Measurements from ENCODE around the gene RFK. TPM values are rescaled to one million over a fixed set of nuclear protein-coding genes. Genes with fewer than 3 reads are reported as not detected.

The RFK gene
- total RNA-seq, 4 donors from 2014 or later, result 18.4 to 37.1 (median 18.8) TPM

- H3K4me1 ChIP-seq, result peaks cover 2 to 31% (median 4%) of the 10 kb centered on the region in 3 donors
- H3K27me3 ChIP-seq, result no peaks in the 10 kb centered on the region
- H3K4me3 ChIP-seq, result no peak overlapping the region
- H3K36me3 ChIP-seq, result peaks cover 0 to 8% of the 10 kb centered on the region in 2 donors
- ATAC-seq, result no peak
- TF ChIP-seq POLR2A (IDR thresholded peaks at IDR 0.05) (no peak), POLR2AphosphoS5 (IDR thresholded peaks at IDR 0.05) (no peak), CTCF (IDR thresholded peaks at IDR 0.05) (no peak), EP300 (IDR thresholded peaks at IDR 0.05) (no peak)
- H3K9me3 ChIP-seq, result no peaks in the 10 kb centered on the region
- H3K27ac ChIP-seq, result no peak overlapping the region
- 60 to 81% methylated on average over 1 to 5 of the region's 6 CpGs for WGBS, 2 donors (ENCODE audit: low coverage in 1 of 2)
These were observed 1.9 kb upstream of the RFK start for GRCh38 chr9:76396144-76396543.

- TF ChIP-seq POLR2AphosphoS5 (IDR thresholded peaks at IDR 0.05) (no peak), CTCF (IDR thresholded peaks at IDR 0.05) (no peak), EP300 (IDR thresholded peaks at IDR 0.05) (no peak), POLR2A (IDR thresholded peaks at IDR 0.05) (no peak)
- Histone ChIP-seq H3K4me3 (peak overlapping the region; percentile 85 to 97), H3K27ac (peak overlapping the region; percentile 95 to 99 (median 97)), H3K9me3 (no peaks in the 10 kb centered on the region), H3K4me1 (peaks cover 2 to 35% (median 4%) of the 10 kb centered on the region in 3 donors), H3K36me3 (peaks cover 0 to 8% of the 10 kb centered on the region in 2 donors), H3K27me3 (no peaks in the 10 kb centered on the region)
- WGBS, 2 donors (ENCODE audit: low coverage in 1 of 2), result 62 to 96% methylated on average over 3 of the region's 10 CpGs
- no peak for ATAC-seq
These were observed 1.2 kb upstream of the RFK start for GRCh38 chr9:76395381-76395780.

- 0% methylated on average over 10 of the region's 11 CpGs for WGBS, 2 donors (ENCODE audit: low coverage in 1 of 2)
- peak; percentile 46 for ATAC-seq
- H3K9me3 ChIP-seq, result no peaks in the 10 kb centered on the region
- peak overlapping the region; percentile 95 to 99 (median 97) for H3K27ac ChIP-seq
- peak overlapping the region; percentile 85 to 97 for H3K4me3 ChIP-seq
- peaks cover 0 to 8% of the 10 kb centered on the region in 2 donors for H3K36me3 ChIP-seq
- TF ChIP-seq CTCF (IDR thresholded peaks at IDR 0.05) (no peak), POLR2A (IDR thresholded peaks at IDR 0.05) (no peak), EP300 (IDR thresholded peaks at IDR 0.05) (no peak), POLR2AphosphoS5 (IDR thresholded peaks at IDR 0.05) (no peak)
- no peaks in the 10 kb centered on the region for H3K27me3 ChIP-seq
- peaks cover 2 to 35% (median 4%) of the 10 kb centered on the region in 3 donors for H3K4me1 ChIP-seq
These were observed 680 bp upstream of the RFK start for GRCh38 chr9:76394960-76395252.

- Histone ChIP-seq H3K27me3 (no peaks in the 10 kb centered on the region), H3K36me3 (peaks cover 6 to 41% of the 10 kb centered on the region in 2 donors), H3K4me3 (no peak overlapping the region), H3K9me3 (no peaks in the 10 kb centered on the region), H3K4me1 (peaks cover 2 to 33% (median 4%) of the 10 kb centered on the region in 3 donors), H3K27ac (no peak overlapping the region)
- ATAC-seq, result no peak
- 32 to 64% methylated on average over 1 of the region's 1 CpG for WGBS, 2 donors (ENCODE audit: low coverage in 1 of 2)
- TF ChIP-seq EP300 (IDR thresholded peaks at IDR 0.05), result no peak
- no peak for TF ChIP-seq POLR2AphosphoS5 (IDR thresholded peaks at IDR 0.05)
- TF ChIP-seq POLR2A (IDR thresholded peaks at IDR 0.05), result no peak
- no peak for TF ChIP-seq CTCF (IDR thresholded peaks at IDR 0.05)
These were observed 3.6 kb downstream of the RFK start for GRCh38 chr9:76390656-76391055.

- no peak for ATAC-seq
- WGBS, 2 donors (ENCODE audit: low coverage in 1 of 2), result 87 to 96% methylated on average over 2 of the region's 2 CpGs
- Histone ChIP-seq H3K4me1 (peaks cover 0 to 16% (median 9%) of the 10 kb centered on the region in 3 donors), H3K27me3 (no peaks in the 10 kb centered on the region), H3K27ac (no peak overlapping the region), H3K4me3 (no peak overlapping the region), H3K9me3 (no peaks in the 10 kb centered on the region), H3K36me3 (peaks cover 0 to 10% of the 10 kb centered on the region in 2 donors)
- no peak for TF ChIP-seq CTCF (IDR thresholded peaks at IDR 0.05)
- TF ChIP-seq EP300 (IDR thresholded peaks at IDR 0.05), result no peak
- TF ChIP-seq POLR2A (IDR thresholded peaks at IDR 0.05), result no peak
- no peak for TF ChIP-seq POLR2AphosphoS5 (IDR thresholded peaks at IDR 0.05)
These were observed 14.7 kb downstream of the RFK start for GRCh38 chr9:76379494-76379893.

Data from gastroesophageal sphincter (tissue), 4 donors.